ENCODE results near the gene FADD. TPM values are rescaled to one million over a fixed set of nuclear protein-coding genes. Genes with fewer than 3 reads are reported as not detected.

The FADD gene
- total RNA-seq, 1 experiment from 2014 or later = 65.3 TPM

- no peak for DNase-seq (ENCODE audit: low spot score)
- in situ Hi-C loops (cut with HindIII; ENCODE audit: low sequenced_read_pairs) = no loop called here
Measured at GRCh38 chr11:70176940-70177689, 26.0 kb upstream of the FADD start.

- in situ Hi-C loops (cut with HindIII; ENCODE audit: low sequenced_read_pairs) = loop anchor here (10.0 kb wide), 1 partner anchor 76 kb away; no protein-coding TSS in a partner anchor
- no peak for DNase-seq (ENCODE audit: low spot score)
Measured at GRCh38 chr11:70180906-70181305, 22.2 kb upstream of the FADD start.

DNA sequence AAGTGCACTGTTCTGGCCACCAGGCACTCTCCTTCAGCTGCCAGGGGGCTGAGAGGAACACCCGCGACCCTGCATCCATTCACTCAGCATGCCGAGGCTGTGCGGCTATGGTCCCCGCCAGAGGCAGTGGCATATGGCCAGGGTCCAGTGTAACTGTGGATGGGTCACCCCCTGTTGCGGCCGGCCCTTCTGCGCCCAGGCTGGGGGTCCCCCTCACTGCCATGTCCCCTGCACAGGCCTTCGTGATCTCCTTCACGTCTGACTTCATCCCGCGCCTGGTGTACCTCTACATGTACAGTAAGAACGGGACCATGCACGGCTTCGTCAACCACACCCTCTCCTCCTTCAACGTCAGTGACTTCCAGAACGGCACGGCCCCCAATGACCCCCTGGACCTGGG is 20.8 kb upstream of the FADD start:
- in situ Hi-C loops (cut with HindIII; ENCODE audit: low sequenced_read_pairs) = loop anchor here (10.0 kb wide), 1 partner anchor 77 kb away; no protein-coding TSS in a partner anchor
- no peak for DNase-seq (ENCODE audit: low spot score)

DNA sequence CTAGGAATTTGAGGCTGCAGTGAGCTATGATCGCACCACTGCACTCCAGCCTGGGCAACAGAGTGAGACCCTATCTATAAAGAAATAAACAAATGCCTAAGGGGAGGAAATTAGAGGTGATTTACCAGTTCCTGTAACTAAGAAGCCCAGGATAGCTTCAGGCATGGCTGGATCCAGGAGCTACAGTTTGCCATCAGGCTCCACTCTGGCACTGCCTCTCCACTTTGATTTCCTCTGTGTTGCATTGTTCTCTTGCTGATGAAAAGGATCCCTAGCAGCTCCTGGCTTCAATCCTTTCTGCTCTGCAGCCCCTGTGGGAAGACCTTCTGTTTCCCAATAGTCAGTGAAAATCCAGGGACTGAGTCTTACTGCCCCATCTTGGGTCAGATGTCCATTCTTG is 20.1 kb upstream of the FADD start:
- DNase-seq (ENCODE audit: low spot score) = no peak
- in situ Hi-C loops (cut with HindIII; ENCODE audit: low sequenced_read_pairs) = loop anchor here (10.0 kb wide), 1 partner anchor 78 kb away; no protein-coding TSS in a partner anchor

- DNase-seq (ENCODE audit: low spot score) = no peak
- in situ Hi-C loops (cut with HindIII; ENCODE audit: low sequenced_read_pairs) = loop anchor here (10.0 kb wide), 1 partner anchor 79 kb away; no protein-coding TSS in a partner anchor
Measured at GRCh38 chr11:70183483-70184176, 19.5 kb upstream of the FADD start.

- DNase-seq (ENCODE audit: low spot score) = no peak
- in situ Hi-C loops (cut with HindIII; ENCODE audit: low sequenced_read_pairs) = loop anchor here (10.0 kb wide), 1 partner anchor 80 kb away; no protein-coding TSS in a partner anchor
Measured at GRCh38 chr11:70184396-70184795, 18.7 kb upstream of the FADD start.

GRCh38 chr11:70185348-70186055 is 17.6 kb upstream of the FADD start:
- DNase-seq (ENCODE audit: low spot score) = no peak
- in situ Hi-C loops (cut with HindIII; ENCODE audit: low sequenced_read_pairs) = loop anchor here (10.0 kb wide), 1 partner anchor 81 kb away; no protein-coding TSS in a partner anchor

- no peak for DNase-seq (ENCODE audit: low spot score)
- in situ Hi-C loops (cut with HindIII; ENCODE audit: low sequenced_read_pairs) = loop anchor here (10.0 kb wide), 1 partner anchor 82 kb away; no protein-coding TSS in a partner anchor
Measured at GRCh38 chr11:70186420-70186819, 16.7 kb upstream of the FADD start.

DNA sequence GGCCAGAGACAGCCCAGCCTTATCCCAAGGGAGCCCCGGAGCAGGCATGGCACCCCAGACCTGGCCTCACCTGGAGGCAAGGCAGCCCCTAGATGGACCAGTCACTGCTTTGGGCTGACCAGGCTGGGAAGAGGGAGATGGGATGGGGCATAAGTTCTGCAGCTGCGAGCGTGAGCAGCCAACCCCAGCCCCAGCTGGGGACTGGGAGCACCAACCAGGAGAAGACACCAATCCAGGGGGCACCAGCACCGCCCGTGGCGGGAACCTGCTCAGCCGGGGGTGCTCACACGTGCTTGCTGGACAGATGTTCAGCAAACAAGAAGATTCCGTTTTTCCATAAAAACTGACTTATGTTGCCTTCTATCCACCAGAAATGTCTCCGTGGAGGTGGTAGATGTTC is 16.2 kb upstream of the FADD start:
- DNase-seq (ENCODE audit: low spot score) = no peak
- in situ Hi-C loops (cut with HindIII; ENCODE audit: low sequenced_read_pairs) = loop anchor here (10.0 kb wide), 1 partner anchor 82 kb away; no protein-coding TSS in a partner anchor

GRCh38 chr11:70187771-70188170 is 15.3 kb upstream of the FADD start:
- in situ Hi-C loops (cut with HindIII; ENCODE audit: low sequenced_read_pairs) = loop anchor here (10.0 kb wide), 1 partner anchor 83 kb away; no protein-coding TSS in a partner anchor
- no peak for DNase-seq (ENCODE audit: low spot score)

DNA sequence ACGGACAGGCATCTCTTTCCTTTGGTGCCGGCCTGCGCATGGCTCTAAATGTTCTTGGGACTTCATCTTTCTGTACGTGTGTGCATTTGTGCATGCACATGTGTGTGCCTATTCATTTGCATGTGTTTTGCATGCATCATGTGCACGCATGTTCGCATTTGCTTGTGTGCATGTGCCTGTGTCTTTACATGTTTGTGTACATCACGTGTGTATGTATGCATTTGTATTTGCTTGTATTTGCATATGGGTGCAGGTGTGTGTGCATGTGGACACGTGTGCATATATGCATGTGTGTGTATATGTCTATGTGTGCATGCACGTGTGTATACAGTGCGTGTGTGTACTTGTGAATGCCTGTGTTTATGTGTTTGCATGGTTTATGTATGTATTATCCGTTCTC is 13.5 kb upstream of the FADD start:
- no peak for DNase-seq (ENCODE audit: low spot score)
- in situ Hi-C loops (cut with HindIII; ENCODE audit: low sequenced_read_pairs) = loop anchor here (10.0 kb wide), 1 partner anchor 85 kb away; no protein-coding TSS in a partner anchor

DNA sequence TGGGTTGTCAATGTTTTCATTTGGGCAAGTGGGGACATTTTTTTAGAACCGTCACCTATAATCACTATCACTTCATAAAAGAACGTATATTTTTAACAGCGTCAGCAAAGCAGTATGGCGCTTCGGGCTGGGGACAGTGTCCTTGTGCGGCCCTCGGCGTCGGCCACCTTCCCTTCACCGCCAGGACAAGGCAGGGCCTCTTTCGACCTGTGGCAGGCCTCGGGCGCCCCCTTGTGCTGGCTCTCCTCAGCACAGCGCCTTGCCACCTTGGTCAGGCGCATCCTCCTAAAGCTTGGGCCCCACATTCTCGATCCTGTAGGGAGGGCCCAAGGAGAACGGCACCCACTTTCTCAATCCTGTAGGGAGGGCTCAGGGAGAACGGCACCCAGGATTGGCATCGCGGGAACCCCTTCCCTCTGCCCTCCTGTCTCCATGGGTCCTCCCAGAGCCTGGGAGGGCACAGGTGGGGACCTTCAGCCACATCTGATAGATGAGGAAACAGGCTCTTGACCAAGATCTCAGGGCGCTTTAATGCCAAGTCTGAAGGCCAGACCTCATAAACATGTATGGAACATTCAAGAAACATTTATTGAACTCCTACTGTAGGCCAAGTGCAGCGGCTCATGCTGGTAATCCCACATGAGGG is 11.5 kb upstream of the FADD start:
- peak; percentile 19 for DNase-seq (ENCODE audit: low spot score)
- in situ Hi-C loops (cut with HindIII; ENCODE audit: low sequenced_read_pairs) = no loop called here

DNA sequence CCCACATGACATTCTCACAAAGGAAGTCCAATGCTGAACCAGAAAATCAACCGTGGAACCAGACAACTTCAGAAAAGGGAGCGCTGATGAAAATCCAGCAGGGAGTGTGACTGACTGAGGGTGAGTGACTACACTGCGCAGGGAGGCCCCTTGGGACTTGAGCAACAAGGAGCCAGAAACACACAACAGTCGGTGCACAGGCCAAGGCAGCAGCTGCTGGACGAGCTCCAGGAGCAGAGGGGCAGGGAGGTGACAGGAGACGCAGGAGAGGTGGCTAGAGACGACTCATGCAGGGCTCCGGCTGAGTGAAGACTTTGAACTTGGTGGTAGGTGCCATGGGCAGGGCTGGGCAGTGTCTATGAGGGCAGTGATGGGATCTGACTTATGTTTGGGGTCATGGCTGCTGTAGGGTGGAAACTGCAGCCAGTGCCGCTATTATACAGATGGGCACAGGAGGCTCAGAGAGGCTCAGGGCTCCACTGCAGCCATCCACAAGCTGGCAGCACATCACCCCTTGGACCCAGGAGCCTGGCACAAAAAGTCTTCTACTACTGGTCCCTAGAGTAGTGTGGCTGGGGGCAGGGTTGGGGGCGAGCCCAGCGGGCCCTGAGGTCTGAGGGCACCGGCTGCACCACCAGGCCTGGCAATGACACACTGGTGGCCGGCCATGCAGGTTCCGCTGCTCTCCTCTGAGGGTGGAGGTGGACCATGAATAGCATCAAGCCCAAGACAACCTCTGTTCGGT is 10.3 kb upstream of the FADD start:
- in situ Hi-C loops (cut with HindIII; ENCODE audit: low sequenced_read_pairs) = no loop called here

DNA sequence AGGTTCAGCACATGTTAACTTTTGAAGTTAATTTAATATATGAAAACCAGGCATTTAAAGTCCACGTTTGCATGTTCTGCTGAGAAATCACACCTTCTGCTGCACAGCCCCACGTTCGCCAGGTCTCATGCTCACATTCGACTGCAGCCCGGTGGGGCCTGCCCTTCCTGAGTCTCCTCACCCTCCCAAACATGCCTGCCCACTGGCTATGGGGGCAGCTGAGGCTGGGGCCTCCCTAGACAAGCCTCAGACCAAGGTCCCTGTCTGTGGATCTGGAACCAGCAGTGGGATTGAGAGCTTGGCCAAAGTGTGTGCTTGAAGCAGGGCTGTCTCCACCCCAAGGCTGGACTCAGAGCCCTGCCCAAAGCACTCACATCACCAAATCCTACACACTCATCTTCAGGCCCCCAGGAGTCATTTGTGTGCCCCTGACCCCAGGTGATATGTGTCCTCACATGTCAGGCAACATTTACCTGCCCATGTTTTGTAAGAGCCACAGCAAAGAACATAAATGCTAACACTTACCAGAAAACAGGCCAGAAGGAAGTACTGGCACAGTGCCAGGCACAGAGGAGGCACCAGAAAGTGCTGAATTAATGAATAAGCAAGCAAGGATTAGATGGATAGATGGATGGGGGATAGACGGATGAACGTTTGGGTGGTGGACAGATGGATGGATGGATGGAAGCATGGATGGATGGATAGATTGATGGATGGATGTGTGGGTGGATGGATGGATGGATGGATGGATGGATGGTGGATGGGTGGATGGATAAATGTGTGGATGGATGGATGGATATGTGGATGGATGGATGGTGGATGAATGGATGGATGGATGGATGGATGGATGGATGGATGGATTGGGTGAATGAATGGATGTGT is 9.4 kb upstream of the FADD start:
- in situ Hi-C loops (cut with HindIII; ENCODE audit: low sequenced_read_pairs) = no loop called here
- no peak for DNase-seq (ENCODE audit: low spot score)

More for the DNA sequence above, 10.3 kb upstream of the FADD start:
- DNase-seq (ENCODE audit: low spot score) = no peak

GRCh38 chr11:70194792-70195791 is 8.0 kb upstream of the FADD start:
- DNase-seq (ENCODE audit: low spot score) = no peak
- in situ Hi-C loops (cut with HindIII; ENCODE audit: low sequenced_read_pairs) = no loop called here

DNA sequence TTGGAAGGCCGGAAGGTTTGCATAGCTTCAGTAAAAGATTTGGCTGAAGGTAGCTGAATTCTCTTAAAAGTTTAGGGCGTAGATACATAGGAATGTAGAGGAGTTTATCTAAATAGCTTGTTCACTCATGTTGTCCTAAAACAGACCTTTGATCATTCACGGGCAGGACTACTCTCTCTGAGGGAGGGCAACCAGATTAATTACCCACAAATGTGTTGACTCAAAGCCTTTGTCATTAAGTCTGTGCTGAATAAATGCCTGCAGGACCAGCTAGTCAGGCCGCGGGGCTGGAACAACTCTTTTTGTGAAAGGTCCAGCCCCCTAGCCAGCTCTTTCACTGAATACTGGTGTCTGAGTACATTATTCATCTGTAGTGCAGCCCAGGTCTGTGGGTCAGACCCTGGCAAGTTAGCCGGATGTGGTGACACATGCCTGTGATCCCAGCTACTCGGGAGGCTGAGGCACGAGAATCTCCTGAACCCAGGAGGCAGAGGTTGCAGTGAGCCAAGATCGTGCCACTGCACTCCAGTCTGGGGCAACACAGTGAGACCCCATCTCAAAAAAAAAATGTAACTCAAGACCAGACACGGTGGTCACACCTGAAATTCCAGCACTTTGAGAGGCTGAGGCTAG is 2.8 kb upstream of the FADD start:
- in situ Hi-C loops (cut with HindIII; ENCODE audit: low sequenced_read_pairs) = no loop called here
- no peak for DNase-seq (ENCODE audit: low spot score)
